ENCODE results near the gene WBP2. TPM values are rescaled to one million over a fixed set of nuclear protein-coding genes. Genes with fewer than 3 reads are reported as not detected.

The WBP2 gene
- total RNA-seq, 1 experiment from 2014 or later, result 55.7 TPM

DNA sequence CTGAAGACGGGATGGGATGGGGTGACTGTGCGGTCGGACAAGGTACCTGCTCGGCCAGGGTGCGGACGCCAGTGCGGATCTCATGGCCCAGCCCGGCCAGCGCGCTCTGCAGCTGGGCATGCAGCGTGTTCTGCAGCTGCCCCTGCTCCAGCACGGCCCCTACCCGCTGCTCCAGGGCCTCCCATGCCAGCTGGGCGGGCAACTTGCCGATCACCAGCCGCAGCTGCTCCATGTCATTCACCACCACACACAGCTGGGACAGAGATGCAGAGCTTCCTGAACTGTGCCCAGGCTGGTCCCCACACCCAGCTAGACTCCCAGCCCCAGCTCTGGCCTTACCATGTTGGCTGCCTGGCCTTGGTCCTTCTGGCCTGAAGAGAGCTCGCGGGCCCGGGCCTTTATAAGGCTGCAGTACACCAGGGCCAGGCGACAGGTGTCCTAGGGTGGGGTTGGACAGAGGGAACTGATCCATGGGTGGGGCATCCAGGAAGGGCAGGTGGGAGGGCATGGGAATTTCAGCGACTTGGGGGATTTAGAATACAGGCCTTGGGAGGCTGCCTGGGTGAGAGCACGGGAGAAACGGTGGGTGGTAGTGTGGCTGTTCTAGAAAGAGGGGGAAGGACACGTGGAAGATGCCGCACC, 20.7 kb downstream of the WBP2 start:
- no peaks in the 10 kb centered on the region for H3K36me3 Mint-ChIP-seq (ENCODE audit: insufficient read depth, unreplicated experiment)
- CTCF ChIA-PET, result interaction anchor here (0.6 to 1.5 kb wide), 3 partner anchors 14 to 43 kb away, joined by 3 to 6 read pairs (median 3); no protein-coding TSS in a partner anchor
- DNase-seq (ENCODE audit: unreplicated experiment), result no peak
- no peaks in the 10 kb centered on the region for H3K9me3 Mint-ChIP-seq (ENCODE audit: unreplicated experiment)
- POLR2A ChIA-PET, result interaction anchor here (0.6 to 0.9 kb wide), 2 partner anchors 43 to 88 kb away, joined by 3 read pairs; no protein-coding TSS in a partner anchor
- peak overlapping the region; percentile 25 for H3K27ac Mint-ChIP-seq (ENCODE audit: low read depth, unreplicated experiment)
- TF ChIP-seq CTCF (IDR thresholded peaks at IDR 0.05; ENCODE audit: unreplicated experiment), result no peak
- no TSS peak for BruUV-seq (replicated peaks)
- intact Hi-C loops (cut with micrococcal nuclease), result no loop called here
- H3K4me1 Mint-ChIP-seq (ENCODE audit: insufficient read depth, unreplicated experiment), result peaks cover 7% of the 10 kb centered on the region
- H3K4me3 Mint-ChIP-seq (ENCODE audit: unreplicated experiment), result no peak overlapping the region
- no peaks in the 10 kb centered on the region for H3K27me3 Mint-ChIP-seq (ENCODE audit: insufficient read depth, unreplicated experiment)

DNA sequence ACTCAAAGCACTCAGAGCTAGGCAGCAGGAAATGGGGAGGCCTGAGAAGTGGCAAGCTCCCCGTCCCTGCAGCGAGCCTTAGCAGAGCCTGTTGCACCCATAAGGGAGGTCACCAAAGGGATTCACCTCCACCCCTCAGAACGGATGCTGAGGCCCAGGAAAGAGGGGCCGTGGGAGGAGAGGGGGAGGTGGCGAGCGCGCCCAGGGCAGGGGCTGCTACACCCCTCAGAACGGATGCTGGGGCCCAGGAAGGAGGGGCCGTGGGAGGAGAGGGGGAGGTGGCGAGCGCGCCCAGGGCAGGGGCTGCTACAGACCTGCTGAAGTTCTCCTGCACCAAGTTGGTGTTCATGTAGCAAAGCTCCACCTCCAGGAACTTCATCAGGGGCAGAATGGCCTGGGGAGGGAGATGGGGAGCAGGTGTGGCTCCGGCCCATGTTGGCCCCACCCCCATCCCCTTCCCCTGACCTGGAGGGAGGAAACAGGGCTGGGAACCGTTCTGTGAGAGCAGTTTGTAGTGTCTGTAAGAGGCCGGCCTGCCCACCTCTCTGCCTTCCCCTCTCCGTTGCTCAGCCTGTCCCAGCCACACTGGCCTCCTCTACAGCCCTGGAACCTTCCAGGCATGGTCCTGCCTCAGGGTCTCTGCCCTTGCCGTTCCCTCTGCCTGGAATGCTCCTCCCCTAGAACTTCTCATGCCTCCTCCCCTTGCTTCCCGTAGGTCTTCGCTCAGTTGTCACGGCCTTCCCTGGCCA, 22.3 kb downstream of the WBP2 start:
- H3K4me1 Mint-ChIP-seq (ENCODE audit: insufficient read depth, unreplicated experiment), result peaks cover 7% of the 10 kb centered on the region
- BruUV-seq (replicated peaks), result no TSS peak
- no peak overlapping the region for H3K27ac Mint-ChIP-seq (ENCODE audit: low read depth, unreplicated experiment)
- no peaks in the 10 kb centered on the region for H3K27me3 Mint-ChIP-seq (ENCODE audit: insufficient read depth, unreplicated experiment)
- intact Hi-C loops (cut with micrococcal nuclease), result no loop called here
- no peak for TF ChIP-seq CTCF (IDR thresholded peaks at IDR 0.05; ENCODE audit: unreplicated experiment)
- CTCF ChIA-PET, result interaction anchor here (1.5 kb wide), 2 partner anchors 13 to 15 kb away, joined by 5 to 6 read pairs; no protein-coding TSS in a partner anchor
- POLR2A ChIA-PET, result interaction anchor here (0.8 to 1.2 kb wide), 2 partner anchors 11 to 53 kb away, joined by 3 to 4 read pairs; partner anchors contain the start of gene UNC13D
- no peaks in the 10 kb centered on the region for H3K36me3 Mint-ChIP-seq (ENCODE audit: insufficient read depth, unreplicated experiment)
- H3K4me3 Mint-ChIP-seq (ENCODE audit: unreplicated experiment), result no peak overlapping the region
- DNase-seq (ENCODE audit: unreplicated experiment), result no peak
- H3K9me3 Mint-ChIP-seq (ENCODE audit: unreplicated experiment), result no peaks in the 10 kb centered on the region

GRCh38 chr17:75832164-75832651, 22.9 kb downstream of the WBP2 start:
- DNase-seq (ENCODE audit: unreplicated experiment), result peak; percentile 12
- intact Hi-C loops (cut with micrococcal nuclease), result no loop called here

More at GRCh38 chr17:75832164-75832651, 22.9 kb downstream of the WBP2 start:
- Mint-ChIP-seq H3K4me1 (ENCODE audit: insufficient read depth, unreplicated experiment) (peaks cover 7% of the 10 kb centered on the region), H3K4me3 (ENCODE audit: unreplicated experiment) (no peak overlapping the region), H3K36me3 (ENCODE audit: insufficient read depth, unreplicated experiment) (no peaks in the 10 kb centered on the region), H3K27me3 (ENCODE audit: insufficient read depth, unreplicated experiment) (no peaks in the 10 kb centered on the region), H3K27ac (ENCODE audit: low read depth, unreplicated experiment) (no peak overlapping the region), H3K9me3 (ENCODE audit: unreplicated experiment) (no peaks in the 10 kb centered on the region)
- no peak for TF ChIP-seq CTCF (IDR thresholded peaks at IDR 0.05; ENCODE audit: unreplicated experiment)
- no TSS peak for BruUV-seq (replicated peaks)
- POLR2A ChIA-PET, result interaction anchor here (1.2 kb wide), 1 partner anchor 52 kb away, joined by 3 read pairs; no protein-coding TSS in a partner anchor
- CTCF ChIA-PET, result interaction anchor here (1.5 kb wide), 1 partner anchor 14 kb away, joined by 5 read pairs; no protein-coding TSS in a partner anchor
